ENCODE measurements around the gene RPL31.

Gene RPL31

DNA sequence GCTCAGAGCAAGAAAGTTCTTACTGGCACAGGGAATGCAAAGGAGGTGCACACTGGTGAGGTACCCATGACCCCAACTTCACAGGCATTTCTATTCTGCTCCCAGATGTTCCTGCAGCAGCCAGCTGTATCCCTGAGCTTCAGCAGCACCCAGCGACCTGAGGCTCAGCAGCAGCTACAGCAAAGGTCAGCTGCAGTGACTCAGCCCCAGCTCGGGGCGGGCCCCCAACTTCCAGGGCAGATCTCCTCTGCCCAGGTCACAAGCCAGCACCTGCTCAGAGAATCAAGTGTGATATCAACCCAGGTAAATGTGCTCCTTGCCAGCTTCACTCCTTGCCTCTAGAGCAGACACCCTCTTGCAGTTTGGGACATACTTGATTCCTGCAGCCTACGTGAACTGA lies 14.1 kb upstream of the RPL31 start:
- Histone ChIP-seq H3K79me2 (ENCODE audit: insufficient read depth, low read length) (no peaks in the 10 kb centered on the region), H3K27me3 (ENCODE audit: insufficient read depth, low read length) (no peaks in the 10 kb centered on the region), H3K4me3 (ENCODE audit: low read depth, low read length, poor library complexity, severe bottlenecking) (no peak overlapping the region), H3K9ac (ENCODE audit: low read length) (no peak overlapping the region), H4K20me1 (ENCODE audit: insufficient read depth, low read length) (no peaks in the 10 kb centered on the region), H2AFZ (ENCODE audit: low read length) (no peak overlapping the region), H3K9me2 (ENCODE audit: low read depth, low read length) (no peaks in the 10 kb centered on the region), H3K4me2 (ENCODE audit: low read length) (no peak overlapping the region), H3F3A (ENCODE audit: insufficient read depth, low read length) (no peaks in the 10 kb centered on the region), H3K4me1 (ENCODE audit: insufficient read depth, low read length, severe bottlenecking) (peaks cover 15% of the 10 kb centered on the region), H3K27ac (ENCODE audit: low read depth, low read length, poor library complexity, severe bottlenecking) (no peak overlapping the region), H3K9me3 (ENCODE audit: low read length) (no peaks in the 10 kb centered on the region), H3K36me3 (ENCODE audit: insufficient read depth, low read length) (no peaks in the 10 kb centered on the region; the same call in 1 of the 2 replicates)
- no peak for TF ChIP-seq EZH2 (IDR thresholded peaks at IDR 0.05; ENCODE audit: borderline replicate concordance, low read length)
- TF ChIP-seq, protein P1, sequence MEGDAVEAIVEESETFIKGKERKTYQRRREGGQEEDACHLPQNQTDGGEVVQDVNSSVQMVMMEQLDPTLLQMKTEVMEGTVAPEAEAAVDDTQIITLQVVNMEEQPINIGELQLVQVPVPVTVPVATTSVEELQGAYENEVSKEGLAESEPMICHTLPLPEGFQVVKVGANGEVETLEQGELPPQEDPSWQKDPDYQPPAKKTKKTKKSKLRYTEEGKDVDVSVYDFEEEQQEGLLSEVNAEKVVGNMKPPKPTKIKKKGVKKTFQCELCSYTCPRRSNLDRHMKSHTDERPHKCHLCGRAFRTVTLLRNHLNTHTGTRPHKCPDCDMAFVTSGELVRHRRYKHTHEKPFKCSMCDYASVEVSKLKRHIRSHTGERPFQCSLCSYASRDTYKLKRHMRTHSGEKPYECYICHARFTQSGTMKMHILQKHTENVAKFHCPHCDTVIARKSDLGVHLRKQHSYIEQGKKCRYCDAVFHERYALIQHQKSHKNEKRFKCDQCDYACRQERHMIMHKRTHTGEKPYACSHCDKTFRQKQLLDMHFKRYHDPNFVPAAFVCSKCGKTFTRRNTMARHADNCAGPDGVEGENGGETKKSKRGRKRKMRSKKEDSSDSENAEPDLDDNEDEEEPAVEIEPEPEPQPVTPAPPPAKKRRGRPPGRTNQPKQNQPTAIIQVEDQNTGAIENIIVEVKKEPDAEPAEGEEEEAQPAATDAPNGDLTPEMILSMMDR (IDR thresholded peaks at IDR 0.05; ENCODE audit: low read length) = no peak

DNA sequence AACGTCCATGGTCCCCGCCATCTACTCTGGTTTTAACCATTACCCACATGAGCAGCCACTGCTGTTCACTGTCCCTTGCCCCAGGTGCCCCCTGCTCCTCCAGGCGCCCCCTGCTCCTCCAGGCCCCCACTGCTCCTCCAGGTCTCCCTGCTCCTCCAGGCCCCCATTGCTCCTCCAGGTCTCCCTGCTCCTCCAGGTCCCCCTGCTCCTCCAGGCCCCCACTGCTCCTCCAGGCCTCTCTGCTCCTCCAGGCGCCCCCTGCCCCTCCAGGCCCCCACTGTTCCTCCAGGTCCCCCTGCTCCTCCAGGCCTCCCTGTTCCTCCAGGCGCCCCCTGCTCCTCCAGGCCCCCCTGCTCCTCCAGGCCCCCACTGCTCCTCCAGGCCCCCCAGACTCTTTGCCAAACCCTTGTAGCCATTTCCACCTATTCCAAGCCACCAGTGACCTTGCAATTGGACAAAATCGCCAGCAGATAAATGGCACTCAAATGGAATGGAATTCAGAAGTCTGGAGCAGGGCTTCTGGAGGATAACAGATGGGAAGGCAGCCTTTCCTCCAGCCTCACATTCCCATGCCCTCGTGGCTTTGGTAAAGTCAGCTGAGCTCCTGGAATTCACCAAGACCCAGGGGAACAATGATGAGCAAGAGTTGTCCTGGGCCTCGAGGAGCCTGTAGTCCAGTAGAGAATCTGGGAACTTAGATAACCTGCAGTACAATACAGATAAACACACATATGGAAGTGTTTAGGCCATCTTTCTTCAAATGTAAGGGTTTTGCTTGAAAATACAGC lies 13.3 kb upstream of the RPL31 start:
- Histone ChIP-seq H3K36me3 (ENCODE audit: insufficient read depth, low read length) (no peaks in the 10 kb centered on the region; the same call in 1 of the 2 replicates), H3K79me2 (ENCODE audit: insufficient read depth, low read length) (no peaks in the 10 kb centered on the region), H2AFZ (ENCODE audit: low read length) (no peak overlapping the region), H3K4me1 (ENCODE audit: insufficient read depth, low read length, severe bottlenecking) (peaks cover 7% of the 10 kb centered on the region), H3K9ac (ENCODE audit: low read length) (no peak overlapping the region), H3F3A (ENCODE audit: insufficient read depth, low read length) (no peaks in the 10 kb centered on the region), H3K27ac (ENCODE audit: low read depth, low read length, poor library complexity, severe bottlenecking) (no peak overlapping the region), H3K9me2 (ENCODE audit: low read depth, low read length) (no peaks in the 10 kb centered on the region), H3K4me3 (ENCODE audit: low read depth, low read length, poor library complexity, severe bottlenecking) (no peak overlapping the region), H3K27me3 (ENCODE audit: insufficient read depth, low read length) (no peaks in the 10 kb centered on the region), H3K4me2 (ENCODE audit: low read length) (no peak overlapping the region), H4K20me1 (ENCODE audit: insufficient read depth, low read length) (no peaks in the 10 kb centered on the region), H3K9me3 (ENCODE audit: low read length) (no peaks in the 10 kb centered on the region)
- TF ChIP-seq EZH2 (IDR thresholded peaks at IDR 0.05; ENCODE audit: borderline replicate concordance, low read length) = no peak
- TF ChIP-seq, protein P1 (IDR thresholded peaks at IDR 0.05; ENCODE audit: low read length) = no peak

DNA sequence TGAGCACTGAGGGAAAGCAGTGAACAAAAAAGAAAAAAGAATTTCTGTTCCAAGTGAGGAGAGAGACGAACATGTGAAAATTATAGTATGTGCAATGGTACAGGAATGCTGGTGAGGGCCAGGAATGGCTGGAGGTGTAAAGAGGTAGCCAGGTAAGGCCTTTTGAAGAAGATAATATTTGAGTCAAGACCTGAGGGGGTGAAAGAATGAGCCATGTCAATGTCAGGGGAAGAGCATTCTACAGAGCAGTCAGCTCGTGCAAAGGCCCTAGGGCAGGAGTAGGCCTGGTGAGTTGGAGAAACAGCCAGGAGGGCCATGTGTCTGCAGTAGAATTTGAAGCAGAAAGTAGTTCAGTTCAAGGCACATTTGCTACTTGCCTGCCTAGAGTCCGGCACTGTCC lies 12.4 kb upstream of the RPL31 start:
- Histone ChIP-seq H3K79me2 (ENCODE audit: insufficient read depth, low read length) (no peaks in the 10 kb centered on the region), H3K4me1 (ENCODE audit: insufficient read depth, low read length, severe bottlenecking) (peaks cover 3% of the 10 kb centered on the region), H3K4me2 (ENCODE audit: low read length) (no peak overlapping the region), H3F3A (ENCODE audit: insufficient read depth, low read length) (no peaks in the 10 kb centered on the region), H3K9me3 (ENCODE audit: low read length) (no peaks in the 10 kb centered on the region), H3K36me3 (ENCODE audit: insufficient read depth, low read length) (no peaks in the 10 kb centered on the region; the same call in 1 of the 2 replicates), H3K9ac (ENCODE audit: low read length) (no peak overlapping the region), H3K27me3 (ENCODE audit: insufficient read depth, low read length) (no peaks in the 10 kb centered on the region), H3K4me3 (ENCODE audit: low read depth, low read length, poor library complexity, severe bottlenecking) (no peak overlapping the region), H3K27ac (ENCODE audit: low read depth, low read length, poor library complexity, severe bottlenecking) (no peak overlapping the region), H3K9me2 (ENCODE audit: low read depth, low read length) (no peaks in the 10 kb centered on the region), H2AFZ (ENCODE audit: low read length) (no peak overlapping the region), H4K20me1 (ENCODE audit: insufficient read depth, low read length) (no peaks in the 10 kb centered on the region)
- TF ChIP-seq, protein P1 (IDR thresholded peaks at IDR 0.05; ENCODE audit: low read length) = no peak

All from OCI-LY1 (cell line).